Glutamatergic neuron (in vitro differentiated cells): Measurements from ENCODE around the gene ETV2. TPM values are rescaled to one million over a fixed set of nuclear protein-coding genes. Genes with fewer than 3 reads are reported as not detected.

Source experiments
- DNase-seq: peaks from one replicate; pipeline ENCODE4 v3.0.0; 2022
- H3K27ac Mint-ChIP-seq: one replicate; pipeline ENCODE4 v1.8.0; 2020; ENCODE audit warnings: mild to moderate bottlenecking, mixed read lengths, inconsistent platforms; ENCODE audit not compliant: unreplicated experiment
- H3K27me3 Mint-ChIP-seq: one replicate; pipeline ENCODE4 v1.8.0; 2020; ENCODE audit warnings: mild to moderate bottlenecking, moderate library complexity, mixed read lengths, inconsistent platforms; ENCODE audit not compliant: unreplicated experiment
- H3K36me3 Mint-ChIP-seq: one replicate; pipeline ENCODE4 v1.8.0; 2020; ENCODE audit warnings: mild to moderate bottlenecking, mixed read lengths, inconsistent platforms; ENCODE audit not compliant: unreplicated experiment
- H3K4me1 Mint-ChIP-seq: one replicate; pipeline ENCODE4 v1.8.0; 2020; ENCODE audit warnings: mild to moderate bottlenecking, low read depth, mixed read lengths, inconsistent platforms; ENCODE audit not compliant: unreplicated experiment
- H3K4me3 Mint-ChIP-seq: one replicate; pipeline ENCODE4 v1.8.0; 2020; ENCODE audit warnings: mild to moderate bottlenecking, mixed read lengths, inconsistent platforms; ENCODE audit not compliant: unreplicated experiment
- H3K9me3 Mint-ChIP-seq: one replicate; pipeline ENCODE4 v1.8.0; 2020; ENCODE audit warnings: mild to moderate bottlenecking, moderate library complexity, mixed read lengths, inconsistent platforms; ENCODE audit not compliant: unreplicated experiment
- total RNA-seq: library from RNA; stranded (reverse); fragmentation: NEBNext Ultra II Directional; extraction: Animal tissue kit (Norgen Biotek cat#: 25700); gene quantifications from one replicate; pipeline ENCODE4 v1.2.1, GENCODE V29; 2021; ENCODE audit not compliant: unreplicated experiment
- TF ChIP-seq, protein P1 (sequence below): fragments of 200-600 bp; sonication (generic); IDR thresholded peaks from one replicate; pipeline ENCODE4 v1.5.0; 2021; ENCODE audit not compliant: partially characterized antibody, unreplicated experiment

The ETV2 gene
- total RNA-seq, 1 donor from 2014 or later = 1.3 TPM

DNA sequence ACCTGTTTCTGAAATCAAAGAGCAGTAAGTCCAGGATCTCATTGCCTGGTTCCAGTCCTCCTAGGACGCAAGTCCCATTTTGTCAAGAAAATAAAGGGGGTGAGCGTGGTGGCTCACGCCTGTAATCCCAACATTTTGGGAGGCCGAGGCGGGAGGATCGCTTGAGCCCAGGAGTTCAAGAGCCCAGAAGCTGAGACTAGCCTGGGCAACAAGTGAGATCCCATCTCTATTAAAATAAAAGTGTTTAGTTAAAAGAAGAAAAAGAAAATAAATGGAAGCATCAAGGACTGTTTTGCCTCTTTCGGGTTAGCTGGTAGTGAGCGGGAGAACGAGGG, 29.4 kb upstream of the ETV2 start:
- TF ChIP-seq, protein P1, sequence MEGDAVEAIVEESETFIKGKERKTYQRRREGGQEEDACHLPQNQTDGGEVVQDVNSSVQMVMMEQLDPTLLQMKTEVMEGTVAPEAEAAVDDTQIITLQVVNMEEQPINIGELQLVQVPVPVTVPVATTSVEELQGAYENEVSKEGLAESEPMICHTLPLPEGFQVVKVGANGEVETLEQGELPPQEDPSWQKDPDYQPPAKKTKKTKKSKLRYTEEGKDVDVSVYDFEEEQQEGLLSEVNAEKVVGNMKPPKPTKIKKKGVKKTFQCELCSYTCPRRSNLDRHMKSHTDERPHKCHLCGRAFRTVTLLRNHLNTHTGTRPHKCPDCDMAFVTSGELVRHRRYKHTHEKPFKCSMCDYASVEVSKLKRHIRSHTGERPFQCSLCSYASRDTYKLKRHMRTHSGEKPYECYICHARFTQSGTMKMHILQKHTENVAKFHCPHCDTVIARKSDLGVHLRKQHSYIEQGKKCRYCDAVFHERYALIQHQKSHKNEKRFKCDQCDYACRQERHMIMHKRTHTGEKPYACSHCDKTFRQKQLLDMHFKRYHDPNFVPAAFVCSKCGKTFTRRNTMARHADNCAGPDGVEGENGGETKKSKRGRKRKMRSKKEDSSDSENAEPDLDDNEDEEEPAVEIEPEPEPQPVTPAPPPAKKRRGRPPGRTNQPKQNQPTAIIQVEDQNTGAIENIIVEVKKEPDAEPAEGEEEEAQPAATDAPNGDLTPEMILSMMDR = no peak
- Mint-ChIP-seq H3K36me3 (peaks cover 7% of the 10 kb centered on the region), H3K9me3 (peaks cover 6% of the 10 kb centered on the region), H3K4me1 (no peaks in the 10 kb centered on the region), H3K27me3 (peaks cover 8% of the 10 kb centered on the region), H3K4me3 (peak overlapping the region; percentile 85), H3K27ac (no peak overlapping the region)
- DNase-seq = no peak

DNA sequence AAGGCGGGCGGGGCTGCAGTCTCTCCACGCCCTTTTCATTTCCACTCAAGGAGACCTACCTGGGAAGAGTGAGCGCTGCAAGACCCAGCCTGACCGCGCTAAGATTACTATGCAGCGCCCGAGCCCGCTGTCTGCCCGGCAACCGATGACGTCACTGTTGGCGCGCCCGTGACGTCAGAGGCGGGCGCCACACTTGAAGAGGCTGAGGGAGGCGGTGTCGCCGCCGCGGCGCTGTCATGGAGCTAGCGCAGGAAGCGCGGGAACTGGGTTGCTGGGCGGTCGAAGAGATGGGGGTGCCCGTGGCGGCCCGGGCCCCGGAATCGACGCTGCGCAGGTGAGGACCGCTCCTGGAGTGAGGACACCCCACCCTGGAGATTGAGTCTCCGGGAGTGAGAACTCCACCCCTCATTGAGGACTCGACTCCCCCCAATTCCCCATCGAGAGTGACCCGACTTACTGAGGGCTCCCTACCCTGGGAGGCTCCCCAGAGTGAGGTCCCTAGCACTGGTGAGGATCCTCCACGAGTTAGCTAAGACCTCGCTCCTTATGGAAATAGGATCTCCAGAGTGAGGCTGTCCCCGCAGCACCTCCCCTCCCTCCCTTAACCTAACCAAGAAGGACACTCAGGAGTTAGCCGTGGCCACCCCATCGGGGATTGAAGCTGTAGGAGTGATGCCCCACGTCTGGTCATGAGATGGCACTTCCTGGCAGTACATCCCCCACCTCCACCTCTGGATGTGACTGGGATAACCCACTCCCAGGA, 28.8 kb upstream of the ETV2 start, which contains the start of gene HAUS5:
Gene HAUS5 (plus strand): TSS at position 177 of the 763 bp plus-strand sequence. CDS start 60 bp downstream, at position 237.
- Mint-ChIP-seq H3K4me3 (peak within 1 kb of the TSS; percentile 85), H3K9me3 (peaks cover 6% of the 10 kb centered on the region), H3K27ac (no peak within 1 kb of the TSS), H3K36me3 (peaks cover 7% of the 10 kb centered on the region), H3K27me3 (peaks cover 8% of the 10 kb centered on the region), H3K4me1 (no peaks in the 10 kb centered on the region)
- DNase-seq = peak; percentile 96
- TF ChIP-seq, protein P1 = no peak

DNA sequence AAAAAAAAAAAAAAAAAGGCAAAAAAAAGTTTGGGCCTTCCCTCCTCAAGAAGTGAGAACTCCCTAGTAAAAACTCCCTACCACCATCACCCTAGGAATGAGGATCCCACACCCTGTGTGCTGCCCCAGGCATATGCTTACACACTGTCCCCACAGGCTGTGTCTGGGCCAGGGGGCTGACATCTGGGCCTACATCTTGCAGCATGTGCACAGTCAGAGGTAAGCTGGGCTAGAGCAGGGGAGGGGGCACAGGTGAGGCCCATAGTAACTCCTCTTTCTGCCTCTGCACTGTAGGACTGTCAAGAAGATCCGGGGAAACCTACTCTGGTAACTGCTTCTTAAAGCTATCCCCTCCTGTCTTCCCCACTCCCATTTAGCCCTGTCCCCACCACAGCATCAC, 28.0 kb upstream of the ETV2 start:
- Mint-ChIP-seq H3K27me3 (peaks cover 8% of the 10 kb centered on the region), H3K4me3 (peak overlapping the region; percentile 85), H3K9me3 (peaks cover 4% of the 10 kb centered on the region), H3K4me1 (no peaks in the 10 kb centered on the region), H3K27ac (no peak overlapping the region), H3K36me3 (peaks cover 2% of the 10 kb centered on the region)
- DNase-seq = no peak
- TF ChIP-seq, protein P1 = no peak

DNA sequence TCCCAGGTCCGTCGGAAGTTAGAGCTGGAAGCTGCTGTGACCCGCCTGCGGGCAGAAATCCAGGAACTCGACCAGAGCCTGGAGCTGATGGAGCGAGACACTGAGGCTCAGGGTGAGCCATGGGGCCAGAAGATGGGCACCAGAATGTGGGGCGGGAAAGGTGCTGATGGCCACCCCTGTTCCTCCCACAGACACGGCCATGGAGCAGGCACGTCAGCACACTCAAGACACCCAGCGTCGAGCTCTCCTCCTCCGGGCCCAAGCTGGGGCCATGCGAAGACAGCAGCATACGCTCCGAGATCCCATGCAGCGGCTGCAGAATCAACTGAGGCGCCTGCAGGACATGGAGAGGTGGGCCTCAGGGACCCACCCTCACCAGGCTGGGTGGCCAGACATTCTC, 26.5 kb upstream of the ETV2 start:
- H3K27me3 Mint-ChIP-seq = peaks cover 8% of the 10 kb centered on the region
- TF ChIP-seq, protein P1 = no peak
- H3K4me3 Mint-ChIP-seq = no peak overlapping the region
- no peak for DNase-seq
- no peaks in the 10 kb centered on the region for H3K4me1 Mint-ChIP-seq
- no peak overlapping the region for H3K27ac Mint-ChIP-seq
- H3K9me3 Mint-ChIP-seq = peaks cover 4% of the 10 kb centered on the region
- no peaks in the 10 kb centered on the region for H3K36me3 Mint-ChIP-seq

DNA sequence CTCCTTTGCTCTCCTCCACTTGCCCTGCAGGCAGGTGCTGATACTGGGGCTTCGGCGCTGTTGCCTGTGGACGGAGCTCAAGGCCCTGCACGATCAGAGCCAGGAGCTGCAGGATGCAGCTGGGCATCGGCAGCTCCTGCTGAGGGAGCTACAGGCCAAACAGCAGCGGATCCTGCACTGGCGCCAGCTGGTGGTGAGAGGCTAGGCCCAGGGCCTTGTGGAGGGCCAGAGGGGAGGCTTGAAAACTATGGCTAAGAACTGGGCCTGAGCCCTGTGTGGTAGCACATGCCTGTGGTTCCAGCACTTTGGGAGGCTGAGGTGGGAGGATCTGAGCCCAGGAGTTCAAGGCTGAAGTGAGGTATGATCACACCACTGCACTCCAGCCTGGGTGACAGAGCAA, 22.7 kb upstream of the ETV2 start:
- Mint-ChIP-seq H3K36me3 (no peaks in the 10 kb centered on the region), H3K4me3 (no peak overlapping the region), H3K27me3 (peaks cover 10% of the 10 kb centered on the region), H3K4me1 (no peaks in the 10 kb centered on the region), H3K9me3 (peaks cover 5% of the 10 kb centered on the region), H3K27ac (no peak overlapping the region)
- DNase-seq = no peak
- TF ChIP-seq, protein P1 = no peak
